GM23338 (cell line): ENCODE results near the gene SFXN5. TPM values are rescaled to one million over a fixed set of nuclear protein-coding genes. Genes with fewer than 3 reads are reported as not detected.

Source experiments
- ATAC-seq: fragments of 200-7000 bp; cut with Tn5 transposase; 3 replicates; pipeline ENCODE4 v1.9.1; 2020
- DNase-seq: peaks from one replicate; pipeline ENCODE4 v3.0.0-alpha.2; 2015; ENCODE audit warnings: low spot score
- H2AFZ ChIP-seq: fragments of 200-600 bp; sonication (generic); 2 replicates; pipeline ENCODE4 v1.8.0; 2016; ENCODE audit warnings: antibody characterized with exemption, mild to moderate bottlenecking, moderate library complexity
- H3F3A ChIP-seq: fragments of 200-600 bp; sonication (generic); replicated peaks from 2 replicates; pipeline ENCODE4 v1.8.0; 2017; ENCODE audit warnings: antibody characterized with exemption, mixed run types, low read depth
- H3K27ac ChIP-seq: fragments of 200-600 bp; sonication (generic); 2 replicates; pipeline ENCODE4 v1.6.1; 2016; ENCODE audit warnings: low read depth
- H3K27me3 ChIP-seq: fragments of 200-600 bp; sonication (generic); 2 replicates; pipeline ENCODE4 v1.8.0; 2016; ENCODE audit warnings: mild to moderate bottlenecking, mixed run types, moderate library complexity; ENCODE audit not compliant: insufficient read depth
- H3K36me3 ChIP-seq: fragments of 200-600 bp; sonication (generic); 2 replicates; pipeline ENCODE4 v1.8.0; 2016; ENCODE audit warnings: mild to moderate bottlenecking; ENCODE audit not compliant: insufficient read depth
- H3K4me1 ChIP-seq: fragments of 200-600 bp; sonication (generic); 2 replicates; pipeline ENCODE4 v1.8.0; 2016; ENCODE audit warnings: mild to moderate bottlenecking, moderate library complexity; ENCODE audit not compliant: insufficient read depth
- H3K4me2 ChIP-seq: fragments of 200-600 bp; sonication (generic); 2 replicates; pipeline ENCODE4 v1.7.1; 2017; ENCODE audit warnings: mixed run types
- H3K4me3 ChIP-seq: fragments of 200-600 bp; sonication (generic); 2 replicates; pipeline ENCODE4 v1.6.1; 2016; ENCODE audit warnings: mixed run types
- H3K79me2 ChIP-seq: fragments of 200-600 bp; sonication (generic); replicated peaks from 2 replicates; pipeline ENCODE4 v1.8.0; 2017; ENCODE audit warnings: mild to moderate bottlenecking; ENCODE audit not compliant: insufficient read depth
- H3K9me2 ChIP-seq: fragments of 200-600 bp; sonication (generic); 2 replicates; pipeline ENCODE4 v1.8.0; 2017; ENCODE audit not compliant: insufficient read depth
- H4K20me1 ChIP-seq: fragments of 200-600 bp; sonication (generic); replicated peaks from 2 replicates; pipeline ENCODE4 v1.8.0; 2017; ENCODE audit warnings: mild to moderate bottlenecking; ENCODE audit not compliant: insufficient read depth
- H3K27ac Mint-ChIP-seq: 2 replicates; pipeline ENCODE4 v1.8.0; 2020; ENCODE audit warnings: inconsistent platforms, mild to moderate bottlenecking, moderate library complexity, mixed read lengths
- H3K27me3 Mint-ChIP-seq: 3 replicates; pipeline ENCODE4 v1.8.0; 2022; ENCODE audit warnings: low read depth, mild to moderate bottlenecking, moderate library complexity, mixed read lengths, inconsistent platforms; ENCODE audit not compliant: insufficient read depth, poor library complexity
- H3K36me3 Mint-ChIP-seq: 3 replicates; pipeline ENCODE4 v1.8.0; 2021; ENCODE audit warnings: low read depth, mild to moderate bottlenecking, inconsistent platforms, moderate library complexity, mixed read lengths
- H3K4me1 Mint-ChIP-seq: 3 replicates; pipeline ENCODE4 v1.8.0; 2020; ENCODE audit warnings: mild to moderate bottlenecking, inconsistent platforms, mixed read lengths
- H3K4me3 Mint-ChIP-seq: 3 replicates; pipeline ENCODE4 v1.8.0; 2021; ENCODE audit warnings: moderate library complexity, mild to moderate bottlenecking, inconsistent platforms, mixed read lengths
- H3K9me3 Mint-ChIP-seq: 3 replicates; pipeline ENCODE4 v1.8.0; 2020; ENCODE audit warnings: moderate library complexity, mild to moderate bottlenecking, inconsistent platforms, mixed read lengths
- CREB1 ChIP-seq: fragments of 250-450 bp; sonication (Bioruptor Pico); IDR thresholded peaks from 2 replicates; pipeline ENCODE4 v1.5.0; 2020; ENCODE audit warnings: low read depth, mild to moderate bottlenecking, moderate library complexity
- EZH2 ChIP-seq: fragments of 200-600 bp; sonication (generic); IDR thresholded peaks from one replicate; pipeline ENCODE4 v1.8.0; 2017; ENCODE audit warnings: antibody characterized with exemption, mild to moderate bottlenecking, low read depth; ENCODE audit not compliant: unreplicated experiment
- EZH2phosphoT487 ChIP-seq: fragments of 200-600 bp; sonication (generic); IDR thresholded peaks from one replicate; pipeline ENCODE4 v1.8.1; 2018; ENCODE audit warnings: antibody characterized with exemption; ENCODE audit not compliant: unreplicated experiment
- JUNB ChIP-seq: IDR thresholded peaks from one replicate; pipeline ENCODE4 v1.6.1; 2016; ENCODE audit warnings: antibody characterized with exemption; ENCODE audit not compliant: unreplicated experiment
- NANOG ChIP-seq: IDR thresholded peaks from 2 replicates; pipeline ENCODE4 v1.6.1; 2016; ENCODE audit warnings: antibody characterized with exemption, borderline replicate concordance
- POLR2AphosphoS5 ChIP-seq: IDR thresholded peaks from 2 replicates; pipeline ENCODE4 v1.6.1; 2016; ENCODE audit warnings: antibody characterized with exemption, low read depth
- STAT1 ChIP-seq: IDR thresholded peaks from one replicate; pipeline ENCODE4 v1.6.1; 2016; ENCODE audit warnings: antibody characterized with exemption; ENCODE audit not compliant: unreplicated experiment
- polyA plus RNA-seq: library from polyadenylated mRNA; unstranded; fragments of >200 nt; fragmentation: Nextera tagmentation; extraction: Ambion mirVana; gene quantifications from 2 replicates; pipeline ENCODE4 v1.2.1, GENCODE V29; 2016
- total RNA-seq: library from RNA; depleted of rRNA; stranded (reverse); fragments of >200 nt; shearing (Covaris generic); gene quantifications from 2 replicates; pipeline ENCODE4 v1.2.3, GENCODE V29; 2014
- TF ChIP-seq, protein P1 (sequence below): fragments of 250-450 bp; sonication (Bioruptor Pico); IDR thresholded peaks from 2 replicates; pipeline ENCODE4 v1.5.0; 2020; ENCODE audit warnings: mild to moderate bottlenecking, moderate library complexity
- TF ChIP-seq, protein P2 (sequence below): IDR thresholded peaks from 2 replicates; pipeline ENCODE4 v1.6.1; 2016; ENCODE audit warnings: antibody characterized with exemption

Gene SFXN5
- total and polyA plus RNA-seq, 2 experiments from 2014 or later: 23.6 to 25.8 TPM

DNA sequence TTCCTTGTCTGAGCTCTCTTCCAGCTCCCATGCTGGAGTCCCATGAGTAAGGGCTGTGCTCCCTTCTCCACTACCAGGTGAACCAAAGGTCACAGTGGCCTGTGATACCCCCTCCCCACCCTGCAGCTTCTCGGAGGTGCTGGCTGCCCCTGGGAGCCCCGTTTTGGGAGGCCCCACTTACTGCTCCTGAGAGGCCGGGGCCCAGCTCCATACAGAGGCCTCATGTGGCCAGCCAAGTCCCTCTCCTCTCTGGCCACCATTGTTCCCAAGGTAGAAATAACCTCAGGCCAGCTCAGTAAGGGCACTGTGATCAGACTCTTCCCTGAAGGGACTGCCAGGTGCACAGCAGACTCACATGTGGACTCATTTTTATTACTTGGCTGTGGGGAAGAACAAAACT is 35.3 kb upstream of the SFXN5 start:
- Mint-ChIP-seq H3K36me3 (peaks cover 7% of the 10 kb centered on the region; the same call in 2 of the 3 replicates), H3K27ac (no peak overlapping the region), H3K27me3 (peaks cover 13% of the 10 kb centered on the region), H3K4me3 (no peak overlapping the region; the same call in 2 of the 3 replicates), H3K4me1 (peaks cover 54% of the 10 kb centered on the region), H3K9me3 (peaks cover 2% of the 10 kb centered on the region; the same call in 1 of the 3 replicates)
- H3K27ac ChIP-seq: no peak overlapping the region
- H2AFZ ChIP-seq: no peak overlapping the region
- H3F3A ChIP-seq: 0 out of 2 replicates have a peak, but pooled peaks cover 4% of the 10 kb centered on the region
- no peak overlapping the region for H3K4me2 ChIP-seq
- H3K79me2 ChIP-seq: peaks cover 34% of the 10 kb centered on the region
- H3K36me3 ChIP-seq: no peaks in the 10 kb centered on the region
- H4K20me1 ChIP-seq: peaks cover 25% of the 10 kb centered on the region
- TF ChIP-seq POLR2AphosphoS5 (no peak), EZH2phosphoT487 (no peak), NANOG (no peak), JUNB (no peak), CREB1 (CRISPR knock-in tag) (no peak), EZH2 (no peak), STAT1 (no peak)
- TF ChIP-seq, protein P1, sequence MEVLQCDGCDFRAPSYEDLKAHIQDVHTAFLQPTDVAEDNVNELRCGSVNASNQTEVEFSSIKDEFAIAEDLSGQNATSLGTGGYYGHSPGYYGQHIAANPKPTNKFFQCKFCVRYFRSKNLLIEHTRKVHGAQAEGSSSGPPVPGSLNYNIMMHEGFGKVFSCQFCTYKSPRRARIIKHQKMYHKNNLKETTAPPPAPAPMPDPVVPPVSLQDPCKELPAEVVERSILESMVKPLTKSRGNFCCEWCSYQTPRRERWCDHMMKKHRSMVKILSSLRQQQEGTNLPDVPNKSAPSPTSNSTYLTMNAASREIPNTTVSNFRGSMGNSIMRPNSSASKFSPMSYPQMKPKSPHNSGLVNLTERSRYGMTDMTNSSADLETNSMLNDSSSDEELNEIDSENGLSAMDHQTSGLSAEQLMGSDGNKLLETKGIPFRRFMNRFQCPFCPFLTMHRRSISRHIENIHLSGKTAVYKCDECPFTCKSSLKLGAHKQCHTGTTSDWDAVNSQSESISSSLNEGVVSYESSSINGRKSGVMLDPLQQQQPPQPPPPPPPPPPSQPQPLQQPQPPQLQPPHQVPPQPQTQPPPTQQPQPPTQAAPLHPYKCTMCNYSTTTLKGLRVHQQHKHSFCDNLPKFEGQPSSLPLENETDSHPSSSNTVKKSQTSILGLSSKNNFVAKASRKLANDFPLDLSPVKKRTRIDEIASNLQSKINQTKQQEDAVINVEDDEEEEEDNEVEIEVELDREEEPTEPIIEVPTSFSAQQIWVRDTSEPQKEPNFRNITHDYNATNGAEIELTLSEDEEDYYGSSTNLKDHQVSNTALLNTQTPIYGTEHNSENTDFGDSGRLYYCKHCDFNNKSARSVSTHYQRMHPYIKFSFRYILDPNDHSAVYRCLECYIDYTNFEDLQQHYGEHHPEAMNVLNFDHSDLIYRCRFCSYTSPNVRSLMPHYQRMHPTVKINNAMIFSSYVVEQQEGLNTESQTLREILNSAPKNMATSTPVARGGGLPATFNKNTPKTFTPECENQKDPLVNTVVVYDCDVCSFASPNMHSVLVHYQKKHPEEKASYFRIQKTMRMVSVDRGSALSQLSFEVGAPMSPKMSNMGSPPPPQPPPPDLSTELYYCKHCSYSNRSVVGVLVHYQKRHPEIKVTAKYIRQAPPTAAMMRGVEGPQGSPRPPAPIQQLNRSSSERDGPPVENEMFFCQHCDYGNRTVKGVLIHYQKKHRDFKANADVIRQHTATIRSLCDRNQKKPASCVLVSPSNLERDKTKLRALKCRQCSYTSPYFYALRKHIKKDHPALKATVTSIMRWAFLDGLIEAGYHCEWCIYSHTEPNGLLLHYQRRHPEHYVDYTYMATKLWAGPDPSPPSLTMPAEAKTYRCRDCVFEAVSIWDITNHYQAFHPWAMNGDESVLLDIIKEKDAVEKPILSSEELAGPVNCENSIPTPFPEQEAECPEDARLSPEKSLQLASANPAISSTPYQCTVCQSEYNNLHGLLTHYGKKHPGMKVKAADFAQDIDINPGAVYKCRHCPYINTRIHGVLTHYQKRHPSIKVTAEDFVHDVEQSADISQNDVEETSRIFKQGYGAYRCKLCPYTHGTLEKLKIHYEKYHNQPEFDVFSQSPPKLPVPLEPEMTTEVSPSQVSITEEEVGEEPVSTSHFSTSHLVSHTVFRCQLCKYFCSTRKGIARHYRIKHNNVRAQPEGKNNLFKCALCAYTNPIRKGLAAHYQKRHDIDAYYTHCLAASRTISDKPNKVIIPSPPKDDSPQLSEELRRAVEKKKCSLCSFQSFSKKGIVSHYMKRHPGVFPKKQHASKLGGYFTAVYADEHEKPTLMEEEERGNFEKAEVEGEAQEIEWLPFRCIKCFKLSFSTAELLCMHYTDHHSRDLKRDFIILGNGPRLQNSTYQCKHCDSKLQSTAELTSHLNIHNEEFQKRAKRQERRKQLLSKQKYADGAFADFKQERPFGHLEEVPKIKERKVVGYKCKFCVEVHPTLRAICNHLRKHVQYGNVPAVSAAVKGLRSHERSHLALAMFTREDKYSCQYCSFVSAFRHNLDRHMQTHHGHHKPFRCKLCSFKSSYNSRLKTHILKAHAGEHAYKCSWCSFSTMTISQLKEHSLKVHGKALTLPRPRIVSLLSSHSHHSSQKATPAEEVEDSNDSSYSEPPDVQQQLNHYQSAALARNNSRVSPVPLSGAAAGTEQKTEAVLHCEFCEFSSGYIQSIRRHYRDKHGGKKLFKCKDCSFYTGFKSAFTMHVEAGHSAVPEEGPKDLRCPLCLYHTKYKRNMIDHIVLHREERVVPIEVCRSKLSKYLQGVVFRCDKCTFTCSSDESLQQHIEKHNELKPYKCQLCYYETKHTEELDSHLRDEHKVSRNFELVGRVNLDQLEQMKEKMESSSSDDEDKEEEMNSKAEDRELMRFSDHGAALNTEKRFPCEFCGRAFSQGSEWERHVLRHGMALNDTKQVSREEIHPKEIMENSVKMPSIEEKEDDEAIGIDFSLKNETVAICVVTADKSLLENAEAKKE (CRISPR knock-in tag): no peak
- TF ChIP-seq, protein P2, sequence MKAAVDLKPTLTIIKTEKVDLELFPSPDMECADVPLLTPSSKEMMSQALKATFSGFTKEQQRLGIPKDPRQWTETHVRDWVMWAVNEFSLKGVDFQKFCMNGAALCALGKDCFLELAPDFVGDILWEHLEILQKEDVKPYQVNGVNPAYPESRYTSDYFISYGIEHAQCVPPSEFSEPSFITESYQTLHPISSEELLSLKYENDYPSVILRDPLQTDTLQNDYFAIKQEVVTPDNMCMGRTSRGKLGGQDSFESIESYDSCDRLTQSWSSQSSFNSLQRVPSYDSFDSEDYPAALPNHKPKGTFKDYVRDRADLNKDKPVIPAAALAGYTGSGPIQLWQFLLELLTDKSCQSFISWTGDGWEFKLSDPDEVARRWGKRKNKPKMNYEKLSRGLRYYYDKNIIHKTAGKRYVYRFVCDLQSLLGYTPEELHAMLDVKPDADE: no peak
- no peak for DNase-seq
- no peaks in the 10 kb centered on the region for H3K9me2 ChIP-seq
- peaks cover 8% of the 10 kb centered on the region; the same call in 1 of the 2 replicates for H3K27me3 ChIP-seq
- no peak for ATAC-seq
- peaks cover 30% of the 10 kb centered on the region for H3K4me1 ChIP-seq
- no peak overlapping the region for H3K4me3 ChIP-seq
